DMS 273 (cell line): ENCODE data around the gene MAGEA2.
"Not testable (repeated sequence)": the region's sequence is repeated elsewhere in the genome, so short reads cannot be mapped to it uniquely, and the experiment has no call there.

Experiments
- DNase-seq: peaks from one replicate; lab custom pipeline; 2025; ENCODE audit not compliant: unreplicated experiment; lab: John Stamatoyannopoulos, UW

Gene MAGEA2, protein sequence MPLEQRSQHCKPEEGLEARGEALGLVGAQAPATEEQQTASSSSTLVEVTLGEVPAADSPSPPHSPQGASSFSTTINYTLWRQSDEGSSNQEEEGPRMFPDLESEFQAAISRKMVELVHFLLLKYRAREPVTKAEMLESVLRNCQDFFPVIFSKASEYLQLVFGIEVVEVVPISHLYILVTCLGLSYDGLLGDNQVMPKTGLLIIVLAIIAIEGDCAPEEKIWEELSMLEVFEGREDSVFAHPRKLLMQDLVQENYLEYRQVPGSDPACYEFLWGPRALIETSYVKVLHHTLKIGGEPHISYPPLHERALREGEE

DNA sequence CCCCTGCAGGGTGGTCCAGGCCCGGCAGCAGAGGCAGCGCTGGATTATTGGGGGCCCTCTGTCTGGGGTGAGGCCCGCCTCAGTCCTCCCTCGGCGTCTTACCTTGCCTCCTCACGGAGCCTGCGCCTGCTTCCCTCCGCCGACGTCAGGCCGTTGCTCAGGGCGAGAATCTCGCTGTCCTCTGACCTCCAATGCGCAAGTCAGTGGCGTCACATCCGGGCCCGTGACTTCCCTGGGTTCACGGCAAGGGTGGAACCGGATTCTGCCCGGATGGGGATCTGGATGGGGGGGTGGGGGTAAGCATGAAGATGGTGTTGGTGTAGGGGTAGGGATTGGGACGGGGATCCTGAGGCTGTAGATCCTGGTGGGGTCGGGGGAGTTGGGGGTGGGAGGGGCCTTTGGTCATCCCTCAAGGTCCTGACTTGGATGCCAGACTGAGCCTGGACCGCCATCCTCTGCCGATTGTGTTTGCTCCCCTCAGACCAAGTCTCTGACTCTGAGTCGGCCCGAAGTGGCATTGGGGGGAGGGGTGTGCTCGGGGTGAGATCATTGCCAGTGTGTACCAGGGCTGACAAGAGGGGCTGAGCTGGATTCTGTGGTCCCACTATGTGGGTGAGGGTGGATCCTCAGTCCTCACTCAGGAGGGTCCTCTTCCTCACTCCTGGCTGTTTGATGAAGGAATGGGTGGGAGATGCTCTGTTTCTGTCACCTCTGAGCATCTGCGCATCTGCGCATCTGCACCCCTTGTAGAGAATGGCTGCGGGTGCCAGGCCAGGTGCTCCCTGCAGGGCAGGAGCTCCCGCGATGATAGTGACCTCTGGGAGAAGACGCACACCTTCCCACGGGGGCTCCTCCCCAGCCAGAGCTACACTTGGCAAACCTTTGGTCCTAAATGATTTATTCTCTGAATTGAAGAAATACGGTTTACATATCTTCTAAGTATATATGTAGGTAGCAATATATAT is at the start of gene MAGEA2:
Gene MAGEA2 (minus strand): TSS at position 157 of the 965 bp plus-strand sequence. CDS start 2,479 bp downstream, outside the sequence.
- DNase-seq = not testable (repeated sequence)

DNA sequence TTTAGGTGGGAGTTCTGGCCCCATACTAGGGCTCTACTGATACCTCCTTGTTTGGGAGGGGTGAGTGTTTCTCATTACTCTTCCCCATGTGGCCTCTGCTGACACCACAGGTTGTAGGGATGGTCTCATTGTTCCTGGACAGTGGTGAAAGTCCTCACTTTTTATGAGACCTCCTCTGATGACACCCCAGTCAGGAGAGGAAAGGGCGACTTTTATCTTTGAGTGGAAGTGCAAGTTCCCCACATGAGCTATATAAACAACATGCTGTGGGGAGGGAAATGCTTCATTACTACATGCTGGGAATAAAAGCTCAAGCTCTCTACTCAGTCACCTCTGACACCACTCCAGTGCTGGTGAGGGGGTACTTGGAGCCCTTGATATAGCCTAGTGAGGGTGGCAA is 45.3 kb upstream of the MAGEA2 start:
- no peak for DNase-seq

DNA sequence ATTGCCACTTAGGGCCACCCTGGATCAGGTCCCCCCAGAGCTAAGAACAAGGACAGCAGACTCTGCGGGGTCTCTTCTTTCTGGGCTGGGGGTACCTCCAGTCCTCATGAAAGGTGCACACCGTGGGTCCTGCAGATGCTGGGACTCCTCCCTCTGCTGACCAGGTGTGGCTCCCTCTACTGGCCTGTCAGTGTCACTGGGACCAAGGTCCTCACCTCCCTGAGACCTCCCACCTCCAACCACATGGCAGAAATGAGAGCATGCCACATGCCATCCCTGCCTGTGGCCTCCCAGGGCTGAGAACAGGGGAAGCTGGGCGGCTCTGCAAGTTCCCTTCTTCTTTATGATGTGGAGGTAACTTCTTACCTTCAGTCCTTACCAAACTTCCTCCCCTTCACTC is 33.4 kb upstream of the MAGEA2 start:
- DNase-seq = not testable (repeated sequence)

DNA sequence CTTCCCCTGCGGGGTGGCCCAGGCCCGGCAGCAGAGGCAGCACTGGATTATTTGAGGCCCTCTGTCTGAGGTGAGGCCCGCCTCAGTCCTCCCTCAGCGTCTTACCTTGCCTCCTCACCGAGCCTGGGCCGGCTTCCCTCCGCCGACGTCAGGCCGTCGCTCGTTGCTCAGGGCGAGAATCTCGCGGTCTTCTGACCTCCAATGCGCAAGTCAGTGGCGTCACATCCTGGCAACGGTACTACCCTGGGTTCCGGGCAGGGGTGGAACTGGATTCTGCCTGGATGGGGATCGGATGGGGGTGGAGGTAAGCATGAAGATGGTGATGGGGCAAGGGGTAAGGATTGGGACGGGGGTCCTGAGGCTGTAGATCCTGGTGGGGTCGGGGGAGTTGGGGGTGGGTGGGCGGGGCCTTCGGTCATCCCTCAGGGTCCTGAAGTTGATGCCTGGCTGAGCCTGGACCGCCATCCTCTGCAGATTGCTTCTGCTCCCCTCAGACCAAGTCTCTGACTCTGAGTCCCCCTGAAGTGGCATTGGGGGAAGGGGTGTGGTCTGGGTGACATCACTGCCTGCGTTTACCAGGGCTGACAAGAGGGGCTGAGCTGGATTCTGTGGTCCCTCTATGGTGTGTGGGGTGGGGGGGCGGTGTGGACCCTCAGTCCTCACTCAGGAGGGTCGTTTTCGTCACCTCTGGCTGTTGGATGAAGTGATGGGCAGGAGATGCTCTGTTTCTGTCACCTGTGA is 16.1 kb upstream of the MAGEA2 start, which contains the start of gene MAGEA6:
Gene MAGEA6 (minus strand): TSS at position 141 of the 741 bp plus-strand sequence. CDS start 2,039 bp downstream, outside the sequence.
- not testable (repeated sequence) for DNase-seq

GRCh38 chrX:152766562-152766961 is 12.9 kb upstream of the MAGEA2 start:
- not testable (repeated sequence) for DNase-seq

DNA sequence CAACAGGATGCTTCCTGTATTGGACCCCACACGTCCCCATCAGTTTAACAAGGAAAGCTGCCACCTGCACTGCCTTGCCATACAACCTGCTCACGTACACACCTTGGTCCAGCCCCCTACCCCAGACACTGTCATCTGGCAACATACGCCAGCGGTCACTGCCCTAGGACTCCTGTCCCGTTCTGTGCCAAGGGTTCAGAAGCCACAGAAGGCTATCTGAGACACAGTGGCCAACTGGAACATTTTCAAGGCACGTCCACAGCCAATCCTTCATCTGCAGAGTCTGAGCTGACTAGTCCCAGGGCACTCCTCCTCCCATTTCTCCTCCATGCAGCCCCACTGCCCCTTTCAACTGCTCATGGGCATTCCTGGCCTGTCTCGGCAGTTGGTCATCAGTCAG is 7.9 kb upstream of the MAGEA2 start:
- not testable (repeated sequence) for DNase-seq

DNA sequence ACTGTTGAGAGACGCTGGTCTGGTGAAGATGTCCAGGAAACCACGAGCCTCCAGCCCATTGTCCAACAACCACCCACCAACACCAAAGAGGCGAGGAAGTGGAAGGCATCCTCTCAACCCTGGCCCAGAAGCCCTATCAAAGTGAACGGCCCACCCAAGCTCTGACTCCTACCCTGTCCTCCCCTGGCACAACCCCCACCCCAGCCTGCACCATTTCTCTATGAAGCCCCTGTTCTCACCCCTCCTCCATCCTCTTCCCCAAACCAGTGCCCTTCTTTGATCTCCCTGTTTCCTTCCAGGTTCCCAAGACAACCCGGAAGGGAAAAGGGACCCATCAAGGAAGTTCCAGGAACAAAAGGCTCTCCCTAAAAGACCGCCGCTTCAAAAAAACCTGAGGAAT is 5.9 kb upstream of the MAGEA2 start:
- not testable (repeated sequence) for DNase-seq

DNA sequence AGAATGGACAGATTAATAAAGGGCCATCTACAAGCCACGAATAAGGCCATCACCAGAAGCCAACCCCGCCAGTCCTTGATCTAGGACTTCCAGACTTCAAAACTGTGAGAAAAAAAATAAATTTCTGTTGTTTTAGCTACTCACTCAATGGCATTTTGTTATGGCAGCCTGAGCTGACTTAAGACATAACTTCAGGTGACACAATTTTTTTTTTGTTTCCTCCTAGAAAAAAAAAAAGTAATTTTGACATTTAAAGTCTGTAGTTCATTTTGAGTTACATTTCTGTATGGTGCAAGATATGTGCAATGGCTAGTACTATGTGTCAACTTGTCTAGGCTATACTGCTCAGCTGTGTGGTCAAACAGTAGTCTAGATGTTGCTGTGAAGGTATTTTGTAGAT is 5.3 kb upstream of the MAGEA2 start, which contains the start of gene CSAG3:
Gene CSAG3 (plus strand): TSS at position 301 of the 400 bp plus-strand sequence.
- DNase-seq = not testable (repeated sequence)

GRCh38 chrX:152754871-152755270 is 1.2 kb upstream of the MAGEA2 start:
- not testable (repeated sequence) for DNase-seq

- no peak for DNase-seq
Measured at GRCh38 chrX:152738560-152738959, 15.1 kb downstream of the MAGEA2 start.

DNA sequence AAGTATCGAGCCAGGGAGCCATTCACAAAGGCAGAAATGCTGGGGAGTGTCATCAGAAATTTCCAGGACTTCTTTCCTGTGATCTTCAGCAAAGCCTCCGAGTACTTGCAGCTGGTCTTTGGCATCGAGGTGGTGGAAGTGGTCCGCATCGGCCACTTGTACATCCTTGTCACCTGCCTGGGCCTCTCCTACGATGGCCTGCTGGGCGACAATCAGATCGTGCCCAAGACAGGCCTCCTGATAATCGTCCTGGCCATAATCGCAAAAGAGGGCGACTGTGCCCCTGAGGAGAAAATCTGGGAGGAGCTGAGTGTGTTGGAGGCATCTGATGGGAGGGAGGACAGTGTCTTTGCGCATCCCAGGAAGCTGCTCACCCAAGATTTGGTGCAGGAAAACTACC is 17.1 kb downstream of the MAGEA2 start:
- DNase-seq = not testable (repeated sequence)

DNA sequence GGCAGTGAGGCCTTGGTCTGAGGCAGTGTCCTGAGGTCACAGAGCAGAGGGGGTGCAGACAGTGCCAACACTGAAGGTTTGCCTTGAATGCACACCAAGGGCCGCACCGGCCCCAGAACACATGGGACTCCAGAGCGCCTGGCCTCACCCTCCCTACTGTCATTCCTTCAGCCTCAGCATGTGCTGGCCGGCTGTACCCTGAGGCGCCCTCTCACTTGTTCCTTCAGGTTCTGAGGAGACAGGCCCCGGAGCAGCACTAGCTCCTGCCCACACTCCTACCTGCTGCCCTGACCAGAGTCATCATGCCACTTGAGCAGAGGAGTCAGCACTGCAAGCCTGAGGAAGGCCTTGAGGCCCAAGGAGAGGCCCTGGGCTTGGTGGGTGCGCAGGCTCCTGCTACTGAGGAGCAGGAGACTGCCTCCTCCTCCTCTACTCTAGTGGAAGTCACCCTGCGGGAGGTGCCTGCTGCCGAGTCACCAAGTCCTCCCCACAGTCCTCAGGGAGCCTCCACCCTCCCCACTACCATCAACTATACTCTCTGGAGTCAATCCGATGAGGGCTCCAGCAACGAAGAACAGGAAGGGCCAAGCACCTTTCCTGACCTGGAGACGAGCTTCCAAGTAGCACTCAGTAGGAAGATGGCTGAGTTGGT is 17.7 kb downstream of the MAGEA2 start:
- no peak for DNase-seq

- no peak for DNase-seq
Measured at GRCh38 chrX:152735101-152735500, 18.5 kb downstream of the MAGEA2 start.

- not testable (repeated sequence) for DNase-seq
Measured at GRCh38 chrX:152734143-152734858, 19.3 kb downstream of the MAGEA2 start.

DNA sequence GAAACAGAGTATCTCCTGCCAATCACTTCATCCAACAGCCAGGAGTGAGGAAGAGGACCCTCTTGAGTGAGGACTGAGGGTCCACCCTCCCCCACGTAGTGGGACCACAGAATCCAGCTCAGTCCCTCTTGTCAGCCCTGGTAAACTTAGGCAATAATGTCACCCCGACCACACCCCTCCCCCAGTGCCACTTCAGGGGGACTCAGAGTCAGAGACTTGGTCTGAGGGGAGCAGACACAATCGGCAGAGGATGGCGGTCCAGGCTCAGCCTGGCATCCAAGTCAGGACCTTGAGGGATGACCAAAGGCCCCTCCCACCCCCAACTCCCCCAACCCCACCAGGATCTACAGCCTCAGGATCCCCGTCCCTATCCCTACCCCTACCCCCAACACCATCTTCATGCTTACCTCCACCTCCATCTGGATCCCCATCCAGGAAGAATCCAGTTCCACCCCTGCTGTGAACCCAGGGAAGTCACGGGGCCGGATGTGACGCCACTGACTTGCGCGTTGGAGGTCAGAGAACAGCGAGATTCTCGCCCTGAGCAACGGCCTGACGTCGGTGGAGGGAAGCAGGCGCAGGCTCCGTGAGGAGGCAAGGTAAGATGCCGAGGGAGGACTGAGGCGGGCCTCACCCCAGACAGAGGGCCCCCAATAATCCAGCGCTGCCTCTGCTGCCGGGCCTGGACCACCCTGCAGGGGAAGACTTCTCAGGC is 20.2 kb downstream of the MAGEA2 start, which contains the start of the genes CSAG1 and MAGEA12:
Gene CSAG1 (minus strand): TSS at position 461 of the 715 bp plus-strand sequence. CDS start 1,261 bp downstream, outside the sequence.
Gene MAGEA12 (plus strand): TSS at position 497 of the 715 bp plus-strand sequence. CDS start 2,405 bp downstream, outside the sequence.
- DNase-seq = peak; percentile 88

- DNase-seq = no peak
Measured at GRCh38 chrX:152725409-152725808, 28.2 kb downstream of the MAGEA2 start.

DNA sequence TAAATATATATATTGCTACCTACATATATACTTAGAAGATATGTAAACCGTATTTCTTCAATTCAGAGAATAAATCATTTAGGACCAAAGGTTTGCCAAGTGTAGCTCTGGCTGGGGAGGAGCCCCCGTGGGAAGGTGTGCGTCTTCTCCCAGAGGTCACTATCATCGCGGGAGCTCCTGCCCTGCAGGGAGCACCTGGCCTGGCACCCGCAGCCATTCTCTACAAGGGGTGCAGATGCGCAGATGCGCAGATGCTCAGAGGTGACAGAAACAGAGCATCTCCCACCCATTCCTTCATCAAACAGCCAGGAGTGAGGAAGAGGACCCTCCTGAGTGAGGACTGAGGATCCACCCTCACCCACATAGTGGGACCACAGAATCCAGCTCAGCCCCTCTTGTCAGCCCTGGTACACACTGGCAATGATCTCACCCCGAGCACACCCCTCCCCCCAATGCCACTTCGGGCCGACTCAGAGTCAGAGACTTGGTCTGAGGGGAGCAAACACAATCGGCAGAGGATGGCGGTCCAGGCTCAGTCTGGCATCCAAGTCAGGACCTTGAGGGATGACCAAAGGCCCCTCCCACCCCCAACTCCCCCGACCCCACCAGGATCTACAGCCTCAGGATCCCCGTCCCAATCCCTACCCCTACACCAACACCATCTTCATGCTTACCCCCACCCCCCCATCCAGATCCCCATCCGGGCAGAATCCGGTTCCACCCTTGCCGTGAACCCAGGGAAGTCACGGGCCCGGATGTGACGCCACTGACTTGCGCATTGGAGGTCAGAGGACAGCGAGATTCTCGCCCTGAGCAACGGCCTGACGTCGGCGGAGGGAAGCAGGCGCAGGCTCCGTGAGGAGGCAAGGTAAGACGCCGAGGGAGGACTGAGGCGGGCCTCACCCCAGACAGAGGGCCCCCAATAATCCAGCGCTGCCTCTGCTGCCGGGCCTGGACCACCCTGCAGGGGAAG is 39.5 kb downstream of the MAGEA2 start, which contains the start of gene MAGEA2B:
Gene MAGEA2B (plus strand): TSS at position 814 of the 973 bp plus-strand sequence. CDS start 2,479 bp downstream, outside the sequence.
- DNase-seq = not testable (repeated sequence)
